Measurements from ENCODE around the gene INSRR.

INSRR gene

GRCh38 chr1:156852418-156852874 is 6.5 kb downstream of the INSRR start:
- DNase-seq, result peak in 30 of 56 donors; percentile 5 to 66 (median 19)

- DNase-seq, result no peak
Observed at GRCh38 chr1:156851779-156852417, 7.0 kb downstream of the INSRR start.

- DNase-seq, result no peak
Observed at GRCh38 chr1:156849151-156849496, 9.8 kb downstream of the INSRR start.

GRCh38 chr1:156848461-156849150 is 10.3 kb downstream of the INSRR start:
- DNase-seq, result no peak

GRCh38 chr1:156847591-156848460 is 11.1 kb downstream of the INSRR start:
- no peak for DNase-seq

- no peak for DNase-seq
Observed at GRCh38 chr1:156846643-156847042, 12.3 kb downstream of the INSRR start.

- no peak for DNase-seq
Observed at GRCh38 chr1:156845953-156846545, 12.9 kb downstream of the INSRR start.

- no peak for DNase-seq
Observed at GRCh38 chr1:156845055-156845952, 13.6 kb downstream of the INSRR start.

GRCh38 chr1:156844638-156845037 is 14.3 kb downstream of the INSRR start:
- DNase-seq, result no peak

GRCh38 chr1:156844102-156844501 is 14.8 kb downstream of the INSRR start:
- no peak for DNase-seq

GRCh38 chr1:156842618-156843300 is 16.2 kb downstream of the INSRR start:
- DNase-seq, result no peak

GRCh38 chr1:156841295-156841855 is 17.5 kb downstream of the INSRR start:
- no peak for DNase-seq

- no peak for DNase-seq
Observed at GRCh38 chr1:156840898-156841279, 18.0 kb downstream of the INSRR start.

GRCh38 chr1:156840186-156840897 is 18.6 kb downstream of the INSRR start:
- no peak for DNase-seq

GRCh38 chr1:156839426-156840109 is 19.3 kb downstream of the INSRR start:
- no peak for DNase-seq

- peak in 6 of 56 donors; percentile 3 to 48 (median 10) for DNase-seq
Observed at GRCh38 chr1:156838972-156839371, 19.9 kb downstream of the INSRR start.

- no peak for DNase-seq
Observed at GRCh38 chr1:156836892-156837291, 22.0 kb downstream of the INSRR start.

- no peak for DNase-seq
Observed at GRCh38 chr1:156836041-156836654, 22.8 kb downstream of the INSRR start.

All from nucleus accumbens (tissue), 56 donors.